ENCODE measurements around the gene NLGN1.

GRCh38 chr3:173410436-173410835, 12.9 kb downstream of the NLGN1 start:
- TF ChIP-seq, protein P1, sequence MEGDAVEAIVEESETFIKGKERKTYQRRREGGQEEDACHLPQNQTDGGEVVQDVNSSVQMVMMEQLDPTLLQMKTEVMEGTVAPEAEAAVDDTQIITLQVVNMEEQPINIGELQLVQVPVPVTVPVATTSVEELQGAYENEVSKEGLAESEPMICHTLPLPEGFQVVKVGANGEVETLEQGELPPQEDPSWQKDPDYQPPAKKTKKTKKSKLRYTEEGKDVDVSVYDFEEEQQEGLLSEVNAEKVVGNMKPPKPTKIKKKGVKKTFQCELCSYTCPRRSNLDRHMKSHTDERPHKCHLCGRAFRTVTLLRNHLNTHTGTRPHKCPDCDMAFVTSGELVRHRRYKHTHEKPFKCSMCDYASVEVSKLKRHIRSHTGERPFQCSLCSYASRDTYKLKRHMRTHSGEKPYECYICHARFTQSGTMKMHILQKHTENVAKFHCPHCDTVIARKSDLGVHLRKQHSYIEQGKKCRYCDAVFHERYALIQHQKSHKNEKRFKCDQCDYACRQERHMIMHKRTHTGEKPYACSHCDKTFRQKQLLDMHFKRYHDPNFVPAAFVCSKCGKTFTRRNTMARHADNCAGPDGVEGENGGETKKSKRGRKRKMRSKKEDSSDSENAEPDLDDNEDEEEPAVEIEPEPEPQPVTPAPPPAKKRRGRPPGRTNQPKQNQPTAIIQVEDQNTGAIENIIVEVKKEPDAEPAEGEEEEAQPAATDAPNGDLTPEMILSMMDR (IDR thresholded peaks at IDR 0.05): no peak
- no peak for TF ChIP-seq ZFX (IDR thresholded peaks at IDR 0.05; ENCODE audit: borderline replicate concordance)
